ENCODE results near the gene FAU. TPM values are rescaled to one million over a fixed set of nuclear protein-coding genes. Genes with fewer than 3 reads are reported as not detected.

Gene FAU
- total and polyA plus RNA-seq, 2 of the 13 experiments (the other 11 are each of a cell fraction or from before 2014, with no cell fraction given) = 374 to 869 TPM

DNA sequence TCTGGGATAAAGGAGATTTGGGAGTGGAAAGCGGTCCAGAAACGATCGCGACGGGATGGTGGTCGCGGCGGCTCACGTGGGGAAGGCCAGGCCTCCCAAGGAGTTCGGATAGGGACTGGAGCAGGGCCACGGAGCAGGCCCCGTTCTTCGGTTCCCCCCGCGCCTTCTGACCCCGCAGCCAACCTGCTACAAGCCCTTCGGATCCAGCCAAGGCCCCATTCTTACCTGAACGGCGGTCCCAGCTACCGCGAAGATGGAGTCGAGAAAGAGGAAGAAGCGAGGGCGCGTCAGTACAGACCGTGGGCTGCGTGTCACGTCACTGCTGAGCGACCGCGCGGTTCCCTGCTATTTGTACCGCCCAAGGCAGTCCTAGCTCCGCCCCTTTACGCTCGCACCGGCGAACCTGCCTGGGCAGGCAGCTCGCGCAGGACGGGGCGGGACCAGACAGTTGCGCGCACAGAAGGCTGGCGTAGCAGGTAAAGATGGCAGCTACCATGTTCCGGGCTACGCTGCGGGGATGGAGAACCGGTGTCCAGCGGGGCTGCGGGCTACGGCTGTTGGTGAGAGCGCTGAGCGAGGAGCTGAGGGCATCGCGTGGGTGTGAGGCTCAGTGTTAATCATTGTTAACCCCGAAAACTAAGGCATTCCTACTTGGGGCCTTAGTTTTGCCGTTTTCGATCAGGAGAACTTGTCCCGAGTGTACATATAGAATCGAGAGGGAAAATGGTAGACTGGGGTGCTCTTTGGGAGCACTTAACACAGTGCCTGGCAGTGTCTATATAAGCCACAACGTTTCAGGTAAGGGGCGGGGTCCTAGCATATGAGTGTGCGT is at the start of gene FAU, which contains the start of gene MRPL49 (continued):
- TF ChIP-seq, protein P1, sequence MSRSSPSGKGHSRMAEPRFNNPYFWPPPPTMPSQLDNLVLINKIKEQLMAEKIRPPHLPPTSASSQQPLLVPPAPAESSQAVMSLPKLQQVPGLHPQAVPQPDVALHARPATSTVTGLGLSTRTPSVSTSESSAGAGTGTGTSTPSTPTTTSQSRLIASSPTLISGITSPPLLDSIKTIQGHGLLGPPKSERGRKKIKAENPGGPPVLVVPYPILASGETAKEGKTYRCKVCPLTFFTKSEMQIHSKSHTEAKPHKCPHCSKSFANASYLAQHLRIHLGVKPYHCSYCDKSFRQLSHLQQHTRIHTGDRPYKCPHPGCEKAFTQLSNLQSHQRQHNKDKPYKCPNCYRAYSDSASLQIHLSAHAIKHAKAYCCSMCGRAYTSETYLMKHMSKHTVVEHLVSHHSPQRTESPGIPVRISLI (CRISPR knock-in tag; IDR thresholded peaks at IDR 0.05; ENCODE audit: borderline replicate concordance) = 0 out of 2 replicates have a peak, but pooled peaks have one; percentile 13
- TF ChIP-seq PAX8 (CRISPR knock-in tag; IDR thresholded peaks at IDR 0.05; ENCODE audit: borderline replicate concordance) (no peak), HHEX (CRISPR knock-in tag; IDR thresholded peaks at IDR 0.05) (no peak), MTA1 (CRISPR knock-in tag; IDR thresholded peaks at IDR 0.05; ENCODE audit: borderline replicate concordance) (no peak), TCF12 (IDR thresholded peaks at IDR 0.05) (no peak), TCF12 (CRISPR knock-in tag; IDR thresholded peaks at IDR 0.05) (peak; percentile 63; the same call in 1 of the 2 replicates), ZNF761 (CRISPR knock-in tag; conservative IDR thresholded peaks at IDR 0.05) (no peak; the same call in 1 of the 2 replicates), SETDB1 (CRISPR knock-in tag; IDR thresholded peaks at IDR 0.05; ENCODE audit: borderline replicate concordance) (no peak), ZNF703 (CRISPR knock-in tag; IDR thresholded peaks at IDR 0.05; ENCODE audit: borderline replicate concordance) (no peak), RFXAP (CRISPR knock-in tag; IDR thresholded peaks at IDR 0.05; ENCODE audit: borderline replicate concordance) (peak; percentile 25; the same call in 1 of the 2 replicates), KMT2B (CRISPR knock-in tag; IDR thresholded peaks at IDR 0.05) (peak; percentile 83), ZNF460 (CRISPR knock-in tag; IDR thresholded peaks at IDR 0.05; ENCODE audit: borderline replicate concordance) (no peak), ZSCAN9 (CRISPR knock-in tag; IDR thresholded peaks at IDR 0.05; ENCODE audit: borderline replicate concordance) (peak; percentile 23; the same call in 1 of the 2 replicates), EZH2 (conservative IDR thresholded peaks at IDR 0.05; ENCODE audit: low read depth, low read length) (no peak), ZNF225 (CRISPR knock-in tag; IDR thresholded peaks at IDR 0.05) (no peak), NFIC (IDR thresholded peaks at IDR 0.05; ENCODE audit: low read length) (no peak), ZNF484 (CRISPR knock-in tag; IDR thresholded peaks at IDR 0.05; ENCODE audit: borderline replicate concordance, low read depth) (no peak), TMF1 (CRISPR knock-in tag; IDR thresholded peaks at IDR 0.05; ENCODE audit: low read depth) (no peak; the same call in 1 of the 2 replicates), ZNF891 (CRISPR knock-in tag; IDR thresholded peaks at IDR 0.05) (0 out of 2 replicates have a peak, but pooled peaks have one; percentile 22), MEIS1 (CRISPR knock-in tag; IDR thresholded peaks at IDR 0.05; ENCODE audit: borderline replicate concordance) (peak; percentile 76; the same call in 1 of the 2 replicates), THAP11 (CRISPR knock-in tag; IDR thresholded peaks at IDR 0.05) (peak; percentile 93), YEATS2 (CRISPR knock-in tag; IDR thresholded peaks at IDR 0.05; ENCODE audit: borderline replicate concordance) (peak; percentile 94)
- TF ChIP-seq, protein P2, sequence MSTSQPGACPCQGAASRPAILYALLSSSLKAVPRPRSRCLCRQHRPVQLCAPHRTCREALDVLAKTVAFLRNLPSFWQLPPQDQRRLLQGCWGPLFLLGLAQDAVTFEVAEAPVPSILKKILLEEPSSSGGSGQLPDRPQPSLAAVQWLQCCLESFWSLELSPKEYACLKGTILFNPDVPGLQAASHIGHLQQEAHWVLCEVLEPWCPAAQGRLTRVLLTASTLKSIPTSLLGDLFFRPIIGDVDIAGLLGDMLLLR (CRISPR knock-in tag; IDR thresholded peaks at IDR 0.05) = peak; percentile 51; the same call in 1 of the 2 replicates
- TF ChIP-seq, protein P3, sequence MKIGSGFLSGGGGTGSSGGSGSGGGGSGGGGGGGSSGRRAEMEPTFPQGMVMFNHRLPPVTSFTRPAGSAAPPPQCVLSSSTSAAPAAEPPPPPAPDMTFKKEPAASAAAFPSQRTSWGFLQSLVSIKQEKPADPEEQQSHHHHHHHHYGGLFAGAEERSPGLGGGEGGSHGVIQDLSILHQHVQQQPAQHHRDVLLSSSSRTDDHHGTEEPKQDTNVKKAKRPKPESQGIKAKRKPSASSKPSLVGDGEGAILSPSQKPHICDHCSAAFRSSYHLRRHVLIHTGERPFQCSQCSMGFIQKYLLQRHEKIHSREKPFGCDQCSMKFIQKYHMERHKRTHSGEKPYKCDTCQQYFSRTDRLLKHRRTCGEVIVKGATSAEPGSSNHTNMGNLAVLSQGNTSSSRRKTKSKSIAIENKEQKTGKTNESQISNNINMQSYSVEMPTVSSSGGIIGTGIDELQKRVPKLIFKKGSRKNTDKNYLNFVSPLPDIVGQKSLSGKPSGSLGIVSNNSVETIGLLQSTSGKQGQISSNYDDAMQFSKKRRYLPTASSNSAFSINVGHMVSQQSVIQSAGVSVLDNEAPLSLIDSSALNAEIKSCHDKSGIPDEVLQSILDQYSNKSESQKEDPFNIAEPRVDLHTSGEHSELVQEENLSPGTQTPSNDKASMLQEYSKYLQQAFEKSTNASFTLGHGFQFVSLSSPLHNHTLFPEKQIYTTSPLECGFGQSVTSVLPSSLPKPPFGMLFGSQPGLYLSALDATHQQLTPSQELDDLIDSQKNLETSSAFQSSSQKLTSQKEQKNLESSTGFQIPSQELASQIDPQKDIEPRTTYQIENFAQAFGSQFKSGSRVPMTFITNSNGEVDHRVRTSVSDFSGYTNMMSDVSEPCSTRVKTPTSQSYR (CRISPR knock-in tag; IDR thresholded peaks at IDR 0.05; ENCODE audit: borderline replicate concordance) = no peak
- TF ChIP-seq, protein P4, sequence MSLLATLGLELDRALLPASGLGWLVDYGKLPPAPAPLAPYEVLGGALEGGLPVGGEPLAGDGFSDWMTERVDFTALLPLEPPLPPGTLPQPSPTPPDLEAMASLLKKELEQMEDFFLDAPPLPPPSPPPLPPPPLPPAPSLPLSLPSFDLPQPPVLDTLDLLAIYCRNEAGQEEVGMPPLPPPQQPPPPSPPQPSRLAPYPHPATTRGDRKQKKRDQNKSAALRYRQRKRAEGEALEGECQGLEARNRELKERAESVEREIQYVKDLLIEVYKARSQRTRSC (CRISPR knock-in tag; IDR thresholded peaks at IDR 0.05; ENCODE audit: low read depth) = peak; percentile 65; the same call in 1 of the 2 replicates

Measured in HepG2 (cell line).